ENCODE data around the gene RAB8A. TPM values are rescaled to one million over a fixed set of nuclear protein-coding genes. Genes with fewer than 3 reads are reported as not detected.

Gene RAB8A
- total RNA-seq, 1 experiment from 2014 or later = 28.4 TPM

- no peak for DNase-seq (ENCODE audit: low read depth, low spot score)
- in situ Hi-C loops (cut with HindIII; ENCODE audit: low pct_unique_long_range_greater_than_20kb, low sequenced_read_pairs) = no loop called here
These were observed 14.2 kb downstream of the RAB8A start for GRCh38 chr19:16125737-16126495.

- in situ Hi-C loops (cut with HindIII; ENCODE audit: low pct_unique_long_range_greater_than_20kb, low sequenced_read_pairs) = no loop called here
- no peak for DNase-seq (ENCODE audit: low read depth, low spot score)
These were observed 15.4 kb downstream of the RAB8A start for GRCh38 chr19:16127080-16127479.

GRCh38 chr19:16127776-16128371, 16.2 kb downstream of the RAB8A start:
- DNase-seq (ENCODE audit: low read depth, low spot score) = no peak
- in situ Hi-C loops (cut with HindIII; ENCODE audit: low pct_unique_long_range_greater_than_20kb, low sequenced_read_pairs) = no loop called here

- in situ Hi-C loops (cut with HindIII; ENCODE audit: low pct_unique_long_range_greater_than_20kb, low sequenced_read_pairs) = no loop called here
- no peak for DNase-seq (ENCODE audit: low read depth, low spot score)
These were observed 20.0 kb downstream of the RAB8A start for GRCh38 chr19:16131648-16132047.

- no peak for DNase-seq (ENCODE audit: low read depth, low spot score)
- in situ Hi-C loops (cut with HindIII; ENCODE audit: low pct_unique_long_range_greater_than_20kb, low sequenced_read_pairs) = no loop called here
These were observed 22.1 kb downstream of the RAB8A start for GRCh38 chr19:16133818-16134217.

GRCh38 chr19:16134510-16134909, 22.8 kb downstream of the RAB8A start:
- in situ Hi-C loops (cut with HindIII; ENCODE audit: low pct_unique_long_range_greater_than_20kb, low sequenced_read_pairs) = no loop called here
- DNase-seq (ENCODE audit: low read depth, low spot score) = no peak

- DNase-seq (ENCODE audit: low read depth, low spot score) = no peak
- in situ Hi-C loops (cut with HindIII; ENCODE audit: low pct_unique_long_range_greater_than_20kb, low sequenced_read_pairs) = no loop called here
These were observed 23.9 kb downstream of the RAB8A start for GRCh38 chr19:16135430-16136127.

- in situ Hi-C loops (cut with HindIII; ENCODE audit: low pct_unique_long_range_greater_than_20kb, low sequenced_read_pairs) = no loop called here
- no peak for DNase-seq (ENCODE audit: low read depth, low spot score)
These were observed 24.7 kb downstream of the RAB8A start for GRCh38 chr19:16136185-16136999.

- in situ Hi-C loops (cut with HindIII; ENCODE audit: low pct_unique_long_range_greater_than_20kb, low sequenced_read_pairs) = no loop called here
- DNase-seq (ENCODE audit: low read depth, low spot score) = no peak
These were observed 28.1 kb downstream of the RAB8A start for GRCh38 chr19:16139752-16140151.

- DNase-seq (ENCODE audit: low read depth, low spot score) = no peak
- in situ Hi-C loops (cut with HindIII; ENCODE audit: low pct_unique_long_range_greater_than_20kb, low sequenced_read_pairs) = no loop called here
These were observed 29.4 kb downstream of the RAB8A start for GRCh38 chr19:16141043-16141442.

GRCh38 chr19:16142032-16142580, 30.4 kb downstream of the RAB8A start:
- no peak for DNase-seq (ENCODE audit: low read depth, low spot score)
- in situ Hi-C loops (cut with HindIII; ENCODE audit: low pct_unique_long_range_greater_than_20kb, low sequenced_read_pairs) = no loop called here

GRCh38 chr19:16143399-16144215, 31.9 kb downstream of the RAB8A start, which contains the start of gene HSH2D:
TSS of gene HSH2D (plus strand) at chr19:16143685. CDS start at chr19:16148751, 5,066 bp downstream.
- DNase-seq (ENCODE audit: low read depth, low spot score) = no peak

GRCh38 chr19:16144216-16144581, 32.5 kb downstream of the RAB8A start:
- no peak for DNase-seq (ENCODE audit: low read depth, low spot score)
- in situ Hi-C loops (cut with HindIII; ENCODE audit: low pct_unique_long_range_greater_than_20kb, low sequenced_read_pairs) = no loop called here

More at GRCh38 chr19:16143399-16144215, 31.9 kb downstream of the RAB8A start, which contains the start of gene HSH2D:
- in situ Hi-C loops (cut with HindIII; ENCODE audit: low pct_unique_long_range_greater_than_20kb, low sequenced_read_pairs) = no loop called here

- DNase-seq (ENCODE audit: low read depth, low spot score) = no peak
- in situ Hi-C loops (cut with HindIII; ENCODE audit: low pct_unique_long_range_greater_than_20kb, low sequenced_read_pairs) = no loop called here
These were observed 34.4 kb downstream of the RAB8A start for GRCh38 chr19:16146112-16146511.

- in situ Hi-C loops (cut with HindIII; ENCODE audit: low pct_unique_long_range_greater_than_20kb, low sequenced_read_pairs) = no loop called here
- DNase-seq (ENCODE audit: low read depth, low spot score) = no peak
These were observed 36.9 kb downstream of the RAB8A start for GRCh38 chr19:16148443-16149229.

Data from SK-MEL-5 (cell line).